K562 (cell line): Measurements from ENCODE around the gene GJC2. TPM values are rescaled to one million over a fixed set of nuclear protein-coding genes. Genes with fewer than 3 reads are reported as not detected.
A peak's percentile ranks its signal among the peaks of the same experiment; 100 is the strongest.

Source experiments
- ATAC-seq: fragments of 200-7000 bp; cut with Tn5 transposase; 3 replicates; pipeline ENCODE4 v1.9.1; 2020; ENCODE audit warnings: moderate library complexity
- BruUV-seq: library from RNA; stranded (reverse); fragments of 400-500 nt; replicated peaks from 2 replicates; lab custom pipeline; 2021; lab: Mats Ljungman, UMichigan
- CTCF ChIA-PET: fragments of 300-600 bp; formaldehyde crosslinking; extraction: SDS; loops from one replicate; lab custom pipeline; 2021; ENCODE audit warnings: low intra/inter-chr PET ratio; lab: Yijun Ruan, JAX
- POLR2A ChIA-PET: fragments of 300-600, 350-650 bp; sonication (Branson Sonifier 250); formaldehyde crosslinking; extraction: SDS; loops from one replicate; lab custom pipeline; 2021; ENCODE audit warnings: antibody characterized with exemption, inconsistent platforms; lab: Yijun Ruan, JAX
- DNase-seq, 4 experiments: peaks; one replicate each; pipeline versions ENCODE4 v3.0.0 to v3.0.0-alpha.2; 2011 to 2018; ENCODE audit warnings: low spot score in 3 of 4, mixed read lengths in 3 of 4; ENCODE audit errors: extremely low read depth in 1 of 4
- FAIRE-seq: peaks from 2 replicates; lab custom pipeline; 2011; peaks lifted over from hg19 to GRCh38; lab: Jason Lieb, UNC
- H2AFZ ChIP-seq: 2 replicates; pipeline ENCODE4 v1.6.0; 2011; ENCODE audit warnings: low read depth, low read length, control low read depth, inconsistent platforms
- H3K27ac ChIP-seq: fragments of 200-600 bp; 3 replicates; pipeline ENCODE4 v1.8.0; 2011; ENCODE audit warnings: low read depth, mild to moderate bottlenecking, control low read depth, inconsistent platforms, low read length, moderate library complexity, mixed read lengths; ENCODE audit errors: extremely low read depth
- H3K27me3 ChIP-seq, 2 experiments: fragments of 300-600 bp in 1 of 2; 2 replicates in 1 of 2; 3 replicates in 1 of 2; pipeline versions ENCODE4 v1.6.0 to v1.8.0; 2011; ENCODE audit warnings: inconsistent platforms in 2 of 2, low read length in 2 of 2, mild to moderate bottlenecking in 1 of 2, mixed read lengths in 1 of 2, moderate library complexity in 1 of 2; ENCODE audit not compliant: control insufficient read depth in 2 of 2, insufficient read depth in 2 of 2
- H3K36me3 ChIP-seq: fragments of 300-600 bp; 3 replicates; pipeline ENCODE4 v1.8.0; 2011; ENCODE audit warnings: mild to moderate bottlenecking, low read length, inconsistent platforms; ENCODE audit not compliant: control insufficient read depth, insufficient read depth
- H3K4me1 ChIP-seq, 2 experiments: fragments of 200-600 bp in 1 of 2; replicated peaks in 1 of 2; 2 replicates in 1 of 2; 3 replicates in 1 of 2; pipeline versions ENCODE4 v1.5.1 to v1.8.0; 2011; ENCODE audit warnings: inconsistent platforms in 2 of 2, low read length in 2 of 2, mild to moderate bottlenecking in 1 of 2, mixed read lengths in 1 of 2, moderate library complexity in 1 of 2; ENCODE audit not compliant: control insufficient read depth in 2 of 2, insufficient read depth in 2 of 2
- H3K4me2 ChIP-seq: 2 replicates; pipeline ENCODE4 v1.6.1; 2011; ENCODE audit warnings: low read length, control low read depth, inconsistent platforms, mixed read lengths; ENCODE audit not compliant: insufficient read depth
- H3K4me3 ChIP-seq: fragments of 200-600 bp; sonication (generic), shearing (Covaris generic); 2 replicates; pipeline ENCODE4 v1.5.1; 2016; ENCODE audit warnings: control low read depth, inconsistent platforms
- H3K79me2 ChIP-seq: fragments of 200-600 bp; 3 replicates; pipeline ENCODE4 v1.8.0; 2011; ENCODE audit warnings: low read length, inconsistent platforms; ENCODE audit not compliant: control insufficient read depth, insufficient read depth
- H3K9ac ChIP-seq, 2 experiments: 2 replicates each; pipeline versions ENCODE4 v1.6.0 to v1.6.1; 2011; ENCODE audit warnings: low read depth in 2 of 2, low read length in 2 of 2, control low read depth in 1 of 2, inconsistent platforms in 1 of 2, mild to moderate bottlenecking in 1 of 2, mixed read lengths in 1 of 2; ENCODE audit not compliant: insufficient read depth in 1 of 2
- H3K9me1 ChIP-seq: one replicate; pipeline ENCODE4 v1.6.0; 2011; ENCODE audit warnings: inconsistent platforms, mild to moderate bottlenecking, low read length, moderate library complexity; ENCODE audit not compliant: control insufficient read depth, insufficient read depth
- H3K9me3 ChIP-seq: replicated peaks from 2 replicates; pipeline ENCODE4 v1.5.1; 2011; ENCODE audit warnings: low read depth, low read length, inconsistent platforms; ENCODE audit not compliant: control insufficient read depth, insufficient read depth
- H4K20me1 ChIP-seq: replicated peaks from 2 replicates; pipeline ENCODE4 v1.6.1; 2011; ENCODE audit warnings: low read length, inconsistent platforms, mixed read lengths; ENCODE audit not compliant: control insufficient read depth, insufficient read depth
- BRCA1 ChIP-seq, 2 experiments: fragments of 450-650 bp in 1 of 2; sonication (generic) in 1 of 2; formaldehyde crosslinking in 1 of 2; IDR thresholded peaks; 2 replicates each; pipeline versions ENCODE4 v1.5.0 to v1.6.1; 2017 to 2020; ENCODE audit warnings: mild to moderate bottlenecking in 1 of 2, missing genetic modification reagents in 1 of 2
- ERF ChIP-seq: fragments of 450-650 bp; formaldehyde crosslinking; IDR thresholded peaks from 2 replicates; pipeline ENCODE4 v1.4.0; 2020; ENCODE audit warnings: mild to moderate bottlenecking, mixed read lengths
- LARP7 ChIP-seq: fragments of 450-650 bp; IDR thresholded peaks from 2 replicates; pipeline ENCODE4 v1.6.1; 2016
- MCM7 ChIP-seq, 2 experiments: fragments of 450-650 bp; IDR thresholded peaks; 2 replicates each; pipeline ENCODE4 v1.6.1; 2016 to 2018
- RB1 ChIP-seq: fragments of 450-650 bp; IDR thresholded peaks from 2 replicates; pipeline ENCODE4 v1.6.1; 2017; ENCODE audit warnings: low read depth, mild to moderate bottlenecking
- RBFOX2 ChIP-seq: fragments of 200-400 bp; formaldehyde crosslinking; IDR thresholded peaks from 2 replicates; pipeline ENCODE4 v1.6.1; 2017; ENCODE audit warnings: low read depth, mild to moderate bottlenecking, low read length, moderate library complexity
- SNRNP70 ChIP-seq: fragments of 200-400 bp; formaldehyde crosslinking; optimal IDR thresholded peaks from 2 replicates; pipeline ENCODE3; 2017; ENCODE audit warnings: low read depth, low read length
- STAG1 ChIP-seq: sonication (generic); formaldehyde crosslinking; IDR thresholded peaks from 2 replicates; pipeline ENCODE4 v1.5.0; 2020; ENCODE audit warnings: missing genetic modification reagents, borderline replicate concordance
- XRCC4 ChIP-seq: IDR thresholded peaks from one replicate; pipeline ENCODE4 v1.6.1; 2011; ENCODE audit not compliant: insufficient read depth, insufficient read length; ENCODE audit errors: extremely low read depth
- YY1 ChIP-seq, 3 experiments: IDR thresholded peaks; 2 replicates each; pipeline ENCODE4 v1.6.1; 2011; ENCODE audit warnings: low read length in 2 of 3, mild to moderate bottlenecking in 2 of 3, moderate library complexity in 2 of 3, borderline replicate concordance in 1 of 3, control low read depth in 1 of 3, low read depth in 1 of 3; ENCODE audit not compliant: insufficient read depth in 3 of 3, insufficient replicate concordance in 2 of 3, control insufficient read depth in 1 of 3, insufficient read length in 1 of 3; ENCODE audit errors: extremely low read depth in 1 of 3
- ZKSCAN1 ChIP-seq: fragments of 150-350 bp; IDR thresholded peaks from 2 replicates; pipeline ENCODE4 v1.6.1; 2016; ENCODE audit warnings: low read depth, low read length
- ZNF174 ChIP-seq: fragments of 250-450 bp; sonication (Bioruptor Pico); IDR thresholded peaks from 2 replicates; pipeline ENCODE4 v1.4.0; 2020; ENCODE audit warnings: mild to moderate bottlenecking
- ZNF232 ChIP-seq: sonication (generic); formaldehyde crosslinking; IDR thresholded peaks from 2 replicates; pipeline ENCODE4 v1.8.0; 2022; ENCODE audit warnings: mild to moderate bottlenecking, missing genetic modification reagents
- ZNF239 ChIP-seq: fragments of 250-450 bp; sonication (Bioruptor Pico); IDR thresholded peaks from 2 replicates; pipeline ENCODE4 v1.4.0; 2020; ENCODE audit warnings: mild to moderate bottlenecking
- ZNF431 ChIP-seq: sonication (generic); formaldehyde crosslinking; IDR thresholded peaks from 2 replicates; pipeline ENCODE4 v1.8.0; 2022; ENCODE audit warnings: mild to moderate bottlenecking, missing genetic modification reagents
- WGBS: fragments of 100-300 bp; shearing (Covaris generic); methylation state at CpG from one replicate; pipeline ENCODE4 v1.1.6; 2016; ENCODE audit warnings: low coverage, mixed read lengths; ENCODE audit not compliant: insufficient coverage; ENCODE audit errors: missing lambda C conversion rate; 5-methylcytosine and 5-hydroxymethylcytosine counted together
- in situ Hi-C: fragments of 300-500 bp; cut with MboI; formaldehyde crosslinking; loops from 4 replicates; pipeline ENCODE4 v1.15.0; 2018; ENCODE audit warnings: inconsistent platforms, mixed read lengths
- intact Hi-C: fragments of 100-400 bp; cut with micrococcal nuclease; formaldehyde crosslinking; loops from 2 replicates; pipeline ENCODE4 v1.14.2; 2022
- polyA plus RNA-seq, 8 experiments: library from polyadenylated mRNA; depleted of rRNA in 4 of 8; stranded (reverse) in 5 of 8; unstranded in 3 of 8; fragments of >200 nt; fragmentation: Nextera tagmentation in 2 of 8; fragmentation: Illumina TruSeq in 1 of 8; extraction: Ambion mirVana in 2 of 8; extraction: Trizol in 1 of 8; gene quantifications; 2 replicates each; pipeline versions ENCODE4 v1.2.1 to v1.2.3, GENCODE V29; 2011 to 2014; ENCODE audit warnings: inconsistent platforms in 1 of 8, missing spikeins in 1 of 8
- total RNA-seq, 7 experiments: library from RNA; depleted of rRNA in 6 of 7; stranded (reverse); fragments of >200 nt in 6 of 7; fragmentation: Illumina TruSeq in 2 of 7; extraction: Trizol in 2 of 7; gene quantifications; 2 replicates each; pipeline versions ENCODE4 v1.2.1 to v1.2.3, GENCODE V29; 2011 to 2021; ENCODE audit warnings: low replicate concordance in 1 of 7
- TF ChIP-seq, protein P1 (sequence below): sonication (generic); formaldehyde crosslinking; IDR thresholded peaks from 2 replicates; pipeline ENCODE4 v1.8.0; 2023; ENCODE audit warnings: mild to moderate bottlenecking, missing genetic modification reagents
- TF ChIP-seq, protein P2 (sequence below): sonication (generic); formaldehyde crosslinking; IDR thresholded peaks from 2 replicates; pipeline ENCODE4 v1.8.0; 2022; ENCODE audit warnings: missing genetic modification reagents, mild to moderate bottlenecking, borderline replicate concordance
- TF ChIP-seq, protein P3 (sequence below): fragments of 250-450 bp; sonication (Bioruptor Pico); IDR thresholded peaks from 2 replicates; pipeline ENCODE4 v1.8.0; 2021; ENCODE audit warnings: moderate library complexity, mild to moderate bottlenecking, inconsistent platforms
- TF ChIP-seq, protein P4 (sequence below): fragments of 450-650 bp; formaldehyde crosslinking; IDR thresholded peaks from 2 replicates; pipeline ENCODE4 v1.4.0; 2022; ENCODE audit warnings: mild to moderate bottlenecking, moderate library complexity

The GJC2 gene
- total and polyA plus RNA-seq, 9 of the 15 experiments (the other 6 are each of a cell fraction or from before 2014, with no cell fraction given) = 0.03 to 0.62 (median 0.11) TPM; not detected in 2

DNA sequence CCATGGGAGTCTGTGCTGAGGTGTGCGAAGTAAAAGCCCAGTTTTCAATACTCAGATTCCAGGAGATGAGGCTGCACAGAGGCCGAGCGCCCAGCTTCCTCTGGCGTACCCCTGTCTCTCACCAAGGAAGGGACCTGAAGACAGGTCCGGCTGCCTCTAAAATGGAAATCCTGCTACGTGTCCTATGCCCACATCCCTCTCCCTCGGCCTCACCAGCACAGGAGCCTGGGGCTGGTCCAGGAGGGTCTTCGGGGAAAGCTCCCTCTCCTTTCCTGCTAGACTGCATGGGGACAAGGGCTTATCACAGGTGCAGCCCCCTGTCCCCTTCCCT is 41.0 kb upstream of the GJC2 start:
- Histone ChIP-seq H3K79me2 (peaks cover 33% of the 10 kb centered on the region), H2AFZ (peak overlapping the region; percentile 94), H3K4me3 (peak overlapping the region; percentile 81), H3K9me3 (peaks cover 4% of the 10 kb centered on the region; the same call in 1 of the 2 replicates), H3K27ac (peak overlapping the region; percentile 77), H3K27me3 (no peaks in the 10 kb centered on the region), H3K36me3 (peaks cover 29% of the 10 kb centered on the region; the same call in 2 of the 3 replicates), H3K9ac (peak overlapping the region; percentile 86 to 99), H4K20me1 (no peaks in the 10 kb centered on the region), H3K4me2 (peak overlapping the region; percentile 97), H3K9me1 (no peaks in the 10 kb centered on the region), H3K4me1 (peaks cover 20 to 47% of the 10 kb centered on the region in 2 experiments; a peak in 4 of 5 replicates)
- in situ Hi-C loops (no loop called here), intact Hi-C loops (no loop called here)
- POLR2A ChIA-PET = interaction anchor here (0.6 to 1.9 kb wide), 4 partner anchors 10 to 160 kb away, joined by 3 to 8 read pairs (median 4); no protein-coding TSS in a partner anchor
- FAIRE-seq (no peak), ATAC-seq (no peak; the same call in 2 of the 3 replicates), DNase-seq (no peak)
- WGBS = under 1% methylated on average over 8 of the region's 8 CpGs
- CTCF ChIA-PET = no interaction called here
- no TSS peak for BruUV-seq
- TF ChIP-seq ZNF174 (CRISPR knock-in tag) = no peak
- TF ChIP-seq STAG1 (CRISPR knock-in tag) = peak; percentile 36; the same call in 1 of the 2 replicates
- TF ChIP-seq BRCA1 (IDR thresholded peaks at IDR 0.05) = no peak
- TF ChIP-seq BRCA1 (CRISPR knock-in tag; IDR thresholded peaks at IDR 0.05) = no peak
- TF ChIP-seq LARP7 = no peak
- no peak for TF ChIP-seq ERF
- no peak for TF ChIP-seq RB1
- TF ChIP-seq, protein P1, sequence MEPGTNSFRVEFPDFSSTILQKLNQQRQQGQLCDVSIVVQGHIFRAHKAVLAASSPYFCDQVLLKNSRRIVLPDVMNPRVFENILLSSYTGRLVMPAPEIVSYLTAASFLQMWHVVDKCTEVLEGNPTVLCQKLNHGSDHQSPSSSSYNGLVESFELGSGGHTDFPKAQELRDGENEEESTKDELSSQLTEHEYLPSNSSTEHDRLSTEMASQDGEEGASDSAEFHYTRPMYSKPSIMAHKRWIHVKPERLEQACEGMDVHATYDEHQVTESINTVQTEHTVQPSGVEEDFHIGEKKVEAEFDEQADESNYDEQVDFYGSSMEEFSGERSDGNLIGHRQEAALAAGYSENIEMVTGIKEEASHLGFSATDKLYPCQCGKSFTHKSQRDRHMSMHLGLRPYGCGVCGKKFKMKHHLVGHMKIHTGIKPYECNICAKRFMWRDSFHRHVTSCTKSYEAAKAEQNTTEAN = peak; percentile 75; the same call in 1 of the 2 replicates
- TF ChIP-seq, protein P2, sequence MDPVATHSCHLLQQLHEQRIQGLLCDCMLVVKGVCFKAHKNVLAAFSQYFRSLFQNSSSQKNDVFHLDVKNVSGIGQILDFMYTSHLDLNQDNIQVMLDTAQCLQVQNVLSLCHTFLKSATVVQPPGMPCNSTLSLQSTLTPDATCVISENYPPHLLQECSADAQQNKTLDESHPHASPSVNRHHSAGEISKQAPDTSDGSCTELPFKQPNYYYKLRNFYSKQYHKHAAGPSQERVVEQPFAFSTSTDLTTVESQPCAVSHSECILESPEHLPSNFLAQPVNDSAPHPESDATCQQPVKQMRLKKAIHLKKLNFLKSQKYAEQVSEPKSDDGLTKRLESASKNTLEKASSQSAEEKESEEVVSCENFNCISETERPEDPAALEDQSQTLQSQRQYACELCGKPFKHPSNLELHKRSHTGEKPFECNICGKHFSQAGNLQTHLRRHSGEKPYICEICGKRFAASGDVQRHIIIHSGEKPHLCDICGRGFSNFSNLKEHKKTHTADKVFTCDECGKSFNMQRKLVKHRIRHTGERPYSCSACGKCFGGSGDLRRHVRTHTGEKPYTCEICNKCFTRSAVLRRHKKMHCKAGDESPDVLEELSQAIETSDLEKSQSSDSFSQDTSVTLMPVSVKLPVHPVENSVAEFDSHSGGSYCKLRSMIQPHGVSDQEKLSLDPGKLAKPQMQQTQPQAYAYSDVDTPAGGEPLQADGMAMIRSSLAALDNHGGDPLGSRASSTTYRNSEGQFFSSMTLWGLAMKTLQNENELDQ = 0 out of 2 replicates have a peak, but pooled peaks have one; percentile 66
- no peak for TF ChIP-seq ZKSCAN1
- TF ChIP-seq, protein P3, sequence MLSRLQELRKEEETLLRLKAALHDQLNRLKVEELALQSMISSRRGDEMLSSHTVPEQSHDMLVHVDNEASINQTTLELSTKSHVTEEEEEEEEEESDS (CRISPR knock-in tag) = no peak
- no peak for TF ChIP-seq RBFOX2
- TF ChIP-seq XRCC4 = no peak
- TF ChIP-seq, protein P4, sequence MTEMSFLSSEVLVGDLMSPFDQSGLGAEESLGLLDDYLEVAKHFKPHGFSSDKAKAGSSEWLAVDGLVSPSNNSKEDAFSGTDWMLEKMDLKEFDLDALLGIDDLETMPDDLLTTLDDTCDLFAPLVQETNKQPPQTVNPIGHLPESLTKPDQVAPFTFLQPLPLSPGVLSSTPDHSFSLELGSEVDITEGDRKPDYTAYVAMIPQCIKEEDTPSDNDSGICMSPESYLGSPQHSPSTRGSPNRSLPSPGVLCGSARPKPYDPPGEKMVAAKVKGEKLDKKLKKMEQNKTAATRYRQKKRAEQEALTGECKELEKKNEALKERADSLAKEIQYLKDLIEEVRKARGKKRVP = no peak
- TF ChIP-seq YY1 (IDR thresholded peaks at IDR 0.05; ENCODE audit: borderline replicate concordance in 1 of 3, control insufficient read depth in 1 of 3, extremely low read depth in 1 of 3, insufficient read depth in 3 of 3, insufficient read length in 1 of 3, insufficient replicate concordance in 2 of 3, low read depth in 1 of 3, low read length in 2 of 3) = no peak
- no peak for TF ChIP-seq MCM7 (IDR thresholded peaks at IDR 0.05)
- peak; percentile 63; the same call in 1 of the 2 replicates for TF ChIP-seq ZNF232 (CRISPR knock-in tag)
- no peak for TF ChIP-seq ZNF431 (CRISPR knock-in tag)
- peak; percentile 50 for TF ChIP-seq SNRNP70
- TF ChIP-seq ZNF239 (CRISPR knock-in tag) = no peak
